Lung (tissue), 12 donors: Measurements from ENCODE around the gene MAN1A1. TPM values are rescaled to one million over a fixed set of nuclear protein-coding genes. Genes with fewer than 3 reads are reported as not detected.

Source experiments
- ATAC-seq: fragments of 200-7000 bp; cut with Tn5 transposase; one replicate; pipeline ENCODE4 v1.9.1; 2020; ENCODE audit warnings: moderate number of reproducible peaks; ENCODE audit not compliant: insufficient read depth, low FRiP score
- DNase-seq, 3 donors: peaks; one replicate each; pipeline ENCODE4 v3.0.0-alpha.2; 2013 to 2017
- H3K27ac ChIP-seq, 2 donors: one replicate each; pipeline ENCODE4 v1.5.1; 2013; ENCODE audit warnings: mild to moderate bottlenecking in 2 of 2, moderate library complexity in 2 of 2, control low read depth in 1 of 2, inconsistent platforms in 1 of 2, low read depth in 1 of 2, low read length in 1 of 2
- H3K27me3 ChIP-seq, 3 donors: one replicate each; pipeline ENCODE4 v1.5.1; 2013; ENCODE audit warnings: low read length in 2 of 3; ENCODE audit not compliant: control insufficient read depth in 3 of 3, insufficient read depth in 3 of 3
- H3K36me3 ChIP-seq, 4 donors: one replicate each; pipeline ENCODE4 v1.5.1; 2013; ENCODE audit warnings: low read length in 4 of 4, mild to moderate bottlenecking in 1 of 4, moderate library complexity in 1 of 4; ENCODE audit not compliant: control insufficient read depth in 4 of 4, insufficient read depth in 4 of 4
- H3K4me1 ChIP-seq, 5 donors: one replicate each; pipeline ENCODE4 v1.5.1; 2013; ENCODE audit warnings: low read length in 5 of 5, mild to moderate bottlenecking in 2 of 5, moderate library complexity in 1 of 5; ENCODE audit not compliant: control insufficient read depth in 5 of 5, insufficient read depth in 5 of 5
- H3K4me3 ChIP-seq: one replicate; pipeline ENCODE4 v1.5.1; 2013; ENCODE audit warnings: mild to moderate bottlenecking, control low read depth, moderate library complexity
- H3K9ac ChIP-seq, 2 donors: one replicate each; pipeline ENCODE4 v1.5.1; 2013; ENCODE audit warnings: low read length in 2 of 2, control low read depth in 1 of 2; ENCODE audit not compliant: insufficient read depth in 1 of 2
- H3K9me3 ChIP-seq, 4 donors: one replicate each; pipeline ENCODE4 v1.5.1; 2013; ENCODE audit warnings: low read length in 3 of 4, mild to moderate bottlenecking in 1 of 4, moderate library complexity in 1 of 4; ENCODE audit not compliant: control insufficient read depth in 4 of 4, insufficient read depth in 3 of 4
- WGBS, 2 donors: extraction: QIAGEN DNeasy Blood & Tissue Kit; methylation state at CpG; one replicate each; pipeline ENCODE4 v1.1.7; 2013; 5-methylcytosine and 5-hydroxymethylcytosine counted together
- polyA plus RNA-seq, 2 donors: library from polyadenylated mRNA; stranded (reverse); fragments of 200-250 nt; gene quantifications; one replicate each; pipeline ENCODE4 v1.2.1, GENCODE V29; 2013
- total RNA-seq, 2 donors: library from RNA; depleted of rRNA in 1 of 2; stranded (reverse); fragments of >200 nt in 1 of 2; gene quantifications; one replicate each; pipeline ENCODE4 v1.2.1, GENCODE V29; 2014 to 2021
- TF ChIP-seq, protein P1 (sequence below): IDR thresholded peaks from 2 replicates; pipeline ENCODE4 v1.5.1; 2012; ENCODE audit warnings: mild to moderate bottlenecking; ENCODE audit errors: control extremely low read depth, extremely low read depth
- donor health status: control.
- donor health status: control.
- donor health status: Bipolar disorder and iron deficiency.
- donor health status: healthy.
- donor health status: DM: yes; HTN: yes; CAD: no.

MAN1A1 gene
- total and polyA plus RNA-seq, 4 donors, result 13.9 to 71.0 (median 48.2) TPM

DNA sequence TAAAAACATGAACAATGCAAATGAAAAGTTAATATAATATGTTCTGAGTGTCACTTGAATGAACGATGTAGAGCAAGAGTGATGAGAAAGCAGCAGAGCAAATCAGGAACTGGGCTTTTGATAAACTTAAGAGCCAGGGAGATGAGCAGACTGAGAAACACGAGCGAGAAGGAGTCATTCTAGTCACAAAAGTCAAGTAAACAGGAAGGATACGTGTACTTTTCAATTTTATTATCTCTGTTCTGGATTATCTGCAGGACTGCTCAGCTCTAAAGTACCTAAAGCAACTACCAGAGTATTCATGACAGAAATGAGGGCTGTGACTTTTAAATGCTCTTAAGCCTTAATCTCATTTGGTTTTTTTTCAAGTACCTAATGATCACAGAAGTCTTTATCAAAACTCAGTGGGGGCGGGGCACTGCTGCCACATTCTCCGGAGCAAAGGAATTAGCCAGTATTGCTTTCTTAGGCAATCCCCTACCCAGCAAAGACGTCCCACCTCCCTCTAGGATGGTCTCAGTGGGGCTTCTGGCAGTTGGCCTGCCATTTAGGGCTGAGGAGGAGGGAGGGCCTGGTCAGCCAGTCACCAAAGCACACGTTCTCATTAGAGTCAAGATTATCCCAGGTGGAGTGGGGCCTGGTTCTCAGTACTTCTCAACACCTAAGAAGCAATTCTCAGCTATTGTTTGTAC is 8.6 kb downstream of the MAN1A1 start:
- ATAC-seq (no peak), DNase-seq (no peak)
- Histone ChIP-seq H3K9me3 (no peaks in the 10 kb centered on the region), H3K27me3 (no peaks in the 10 kb centered on the region), H3K9ac (no peak overlapping the region), H3K36me3 (no peaks in the 10 kb centered on the region), H3K4me3 (no peak overlapping the region), H3K27ac (peak overlapping the region in 1 of 2 donors; percentile 84), H3K4me1 (peaks cover 0 to 16% (median 9%) of the 10 kb centered on the region in 5 donors)
- TF ChIP-seq, protein P1, sequence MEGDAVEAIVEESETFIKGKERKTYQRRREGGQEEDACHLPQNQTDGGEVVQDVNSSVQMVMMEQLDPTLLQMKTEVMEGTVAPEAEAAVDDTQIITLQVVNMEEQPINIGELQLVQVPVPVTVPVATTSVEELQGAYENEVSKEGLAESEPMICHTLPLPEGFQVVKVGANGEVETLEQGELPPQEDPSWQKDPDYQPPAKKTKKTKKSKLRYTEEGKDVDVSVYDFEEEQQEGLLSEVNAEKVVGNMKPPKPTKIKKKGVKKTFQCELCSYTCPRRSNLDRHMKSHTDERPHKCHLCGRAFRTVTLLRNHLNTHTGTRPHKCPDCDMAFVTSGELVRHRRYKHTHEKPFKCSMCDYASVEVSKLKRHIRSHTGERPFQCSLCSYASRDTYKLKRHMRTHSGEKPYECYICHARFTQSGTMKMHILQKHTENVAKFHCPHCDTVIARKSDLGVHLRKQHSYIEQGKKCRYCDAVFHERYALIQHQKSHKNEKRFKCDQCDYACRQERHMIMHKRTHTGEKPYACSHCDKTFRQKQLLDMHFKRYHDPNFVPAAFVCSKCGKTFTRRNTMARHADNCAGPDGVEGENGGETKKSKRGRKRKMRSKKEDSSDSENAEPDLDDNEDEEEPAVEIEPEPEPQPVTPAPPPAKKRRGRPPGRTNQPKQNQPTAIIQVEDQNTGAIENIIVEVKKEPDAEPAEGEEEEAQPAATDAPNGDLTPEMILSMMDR, result no peak
- WGBS, 2 donors, result 41 to 47% methylated on average over 8 of the region's 8 CpGs

DNA sequence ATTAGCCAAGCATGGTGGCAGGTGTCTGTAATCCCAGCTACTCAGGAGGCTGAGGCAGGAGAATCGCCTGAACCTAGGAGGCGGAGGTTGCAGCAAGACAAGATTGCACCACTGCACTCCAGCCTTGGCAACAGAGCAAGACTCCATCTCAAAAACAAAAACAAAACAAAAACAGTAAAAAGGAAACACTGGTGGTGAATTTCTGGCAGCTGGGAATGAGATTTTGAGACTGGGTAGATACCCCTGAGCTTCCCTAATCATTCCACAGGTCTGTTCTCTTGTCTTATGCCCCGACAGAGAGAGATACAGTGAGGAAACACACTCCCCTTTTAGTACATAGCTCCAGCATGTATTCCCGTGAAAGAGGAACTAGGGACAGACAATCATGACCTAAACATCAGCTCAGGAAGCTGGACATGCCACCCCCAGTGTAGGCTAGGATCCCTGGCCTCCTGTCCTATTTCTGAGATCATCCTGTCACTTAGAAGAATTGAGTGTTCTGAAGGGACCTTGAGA is 9.6 kb downstream of the MAN1A1 start:
- TF ChIP-seq, protein P1, result no peak
- ATAC-seq, result peak; percentile 37
- Histone ChIP-seq H3K4me3 (no peak overlapping the region), H3K27me3 (no peaks in the 10 kb centered on the region), H3K9me3 (no peaks in the 10 kb centered on the region), H3K9ac (no peak overlapping the region), H3K27ac (peak overlapping the region in 1 of 2 donors; percentile 74), H3K36me3 (no peaks in the 10 kb centered on the region), H3K4me1 (peaks cover 4 to 18% (median 9%) of the 10 kb centered on the region in 5 donors)
- DNase-seq, result no peak
- 41 to 50% methylated on average over 4 of the region's 4 CpGs for WGBS, 2 donors

DNA sequence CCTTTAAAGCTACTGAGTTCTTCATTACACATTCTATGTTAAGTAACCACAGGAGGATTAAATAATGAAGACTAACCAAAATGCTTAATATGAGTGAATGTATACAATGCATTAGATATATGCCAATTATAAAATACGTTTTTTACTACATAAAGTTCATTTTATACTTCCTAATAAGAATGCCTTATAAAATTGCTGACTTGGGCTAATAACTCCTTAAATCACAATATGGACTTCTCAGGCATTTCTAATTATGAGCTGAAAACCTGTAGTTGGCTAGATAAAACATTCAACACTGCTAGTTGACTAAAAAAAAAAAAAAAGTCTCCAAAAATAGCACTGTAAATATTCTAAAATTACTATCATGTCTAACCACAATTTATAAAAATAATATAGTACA is 11.8 kb downstream of the MAN1A1 start:
- Histone ChIP-seq H3K27me3 (no peaks in the 10 kb centered on the region), H3K27ac (no peak overlapping the region), H3K9ac (no peak overlapping the region), H3K4me3 (no peak overlapping the region), H3K4me1 (peaks cover 3 to 21% (median 7%) of the 10 kb centered on the region in 5 donors), H3K36me3 (no peaks in the 10 kb centered on the region), H3K9me3 (no peaks in the 10 kb centered on the region)
- no peak for ATAC-seq
- TF ChIP-seq, protein P1, result no peak
- WGBS, 2 donors, result 93 to 94% methylated on average over 1 of the region's 1 CpG
- no peak for DNase-seq

DNA sequence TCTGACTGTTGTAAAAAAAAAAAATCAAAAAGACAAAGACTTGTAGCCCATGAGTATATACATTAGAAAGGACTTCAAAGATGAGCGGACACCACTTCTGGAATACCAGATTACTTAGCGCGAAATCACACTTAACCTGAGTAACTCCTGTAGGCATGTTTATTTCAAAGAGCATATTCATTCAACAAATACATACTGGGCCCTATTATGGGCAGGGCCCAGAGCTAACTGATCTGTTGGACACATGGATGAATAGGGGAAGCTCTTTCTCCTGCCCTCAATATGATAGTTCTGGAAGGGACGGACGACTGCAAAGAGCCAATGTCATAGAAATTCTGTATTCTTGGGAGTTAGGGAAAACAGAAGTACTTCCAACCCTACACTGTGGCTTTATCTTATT is 12.3 kb downstream of the MAN1A1 start:
- TF ChIP-seq, protein P1, result no peak
- Histone ChIP-seq H3K4me1 (peaks cover 3 to 21% (median 7%) of the 10 kb centered on the region in 5 donors), H3K4me3 (no peak overlapping the region), H3K27ac (no peak overlapping the region), H3K36me3 (no peaks in the 10 kb centered on the region), H3K9ac (no peak overlapping the region), H3K27me3 (no peaks in the 10 kb centered on the region), H3K9me3 (no peaks in the 10 kb centered on the region)
- DNase-seq (no peak), ATAC-seq (no peak)
- 91 to 96% methylated on average over 5 of the region's 5 CpGs for WGBS, 2 donors
